IMR-90 (cell line): ENCODE results near the gene B3GALT6. TPM values are rescaled to one million over a fixed set of nuclear protein-coding genes. Genes with fewer than 3 reads are reported as not detected.

Experiments
- ATAC-seq: fragments of 200-7000 bp; cut with Tn5 transposase; 2 replicates; pipeline ENCODE4 v1.9.1; 2020; ENCODE audit warnings: low read depth, mild to moderate bottlenecking, moderate library complexity
- BruUV-seq: library from RNA; stranded (reverse); fragments of 400-500 nt; replicated peaks from 2 replicates; lab custom pipeline; 2021; lab: Mats Ljungman, UMichigan
- CTCF ChIA-PET: fragments of 300-600 bp; formaldehyde crosslinking; extraction: SDS; loops from one replicate; lab custom pipeline; 2021; ENCODE audit warnings: antibody characterized with exemption; lab: Yijun Ruan, JAX
- POLR2A ChIA-PET: fragments of 300-600 bp; sonication (Branson Sonifier 250); formaldehyde crosslinking; loops from one replicate; lab custom pipeline; 2022; ENCODE audit warnings: antibody characterized with exemption; ENCODE audit not compliant: unreplicated experiment; lab: Charles Lee
- DNase-seq: peaks from one replicate; pipeline ENCODE4 v3.0.0; 2013
- H2AFZ ChIP-seq: replicated peaks from 2 replicates; pipeline ENCODE3; 2013; ENCODE audit warnings: low read length, mild to moderate bottlenecking; ENCODE audit not compliant: poor library complexity
- H2AK5ac ChIP-seq: 2 replicates; pipeline ENCODE4 v1.6.1; 2013; ENCODE audit warnings: low read depth, low read length, inconsistent platforms
- H2AK9ac ChIP-seq: replicated peaks from 2 replicates; pipeline ENCODE3; 2013; ENCODE audit warnings: mild to moderate bottlenecking, low read depth, low read length, moderate library complexity; ENCODE audit not compliant: poor library complexity
- H2BK120ac ChIP-seq: 2 replicates; pipeline ENCODE4 v1.6.1; 2013; ENCODE audit warnings: low read depth, low read length, inconsistent platforms
- H2BK15ac ChIP-seq: 3 replicates; pipeline ENCODE4 v1.6.1; 2013; ENCODE audit warnings: low read depth, low read length, inconsistent platforms
- H2BK20ac ChIP-seq: 2 replicates; pipeline ENCODE4 v1.6.1; 2013; ENCODE audit warnings: low read depth, mild to moderate bottlenecking, inconsistent platforms, low read length, moderate library complexity
- H2BK5ac ChIP-seq: 2 replicates; pipeline ENCODE4 v1.6.1; 2013; ENCODE audit warnings: mild to moderate bottlenecking, low read depth, low read length, inconsistent platforms; ENCODE audit not compliant: poor library complexity, severe bottlenecking
- H3K14ac ChIP-seq: replicated peaks from 2 replicates; pipeline ENCODE4 v1.6.1; 2013; ENCODE audit warnings: low read depth, low read length, inconsistent platforms
- H3K18ac ChIP-seq: 2 replicates; pipeline ENCODE4 v1.6.1; 2013; ENCODE audit warnings: low read depth, low read length, control low read depth
- H3K23ac ChIP-seq: 2 replicates; pipeline ENCODE4 v1.6.1; 2013; ENCODE audit warnings: low read depth, low read length, inconsistent platforms
- H3K27ac ChIP-seq: 2 replicates; pipeline ENCODE4 v1.5.1; 2013; ENCODE audit warnings: mild to moderate bottlenecking, control low read depth, low read length; ENCODE audit not compliant: insufficient read depth
- H3K27me3 ChIP-seq: 2 replicates; pipeline ENCODE4 v1.6.1; 2013; ENCODE audit warnings: low read length; ENCODE audit not compliant: control insufficient read depth, insufficient read depth
- H3K36me3 ChIP-seq: 2 replicates; pipeline ENCODE4 v1.6.1; 2013; ENCODE audit warnings: low read length, mixed read lengths; ENCODE audit not compliant: control insufficient read depth, insufficient read depth
- H3K4ac ChIP-seq: 2 replicates; pipeline ENCODE4 v1.6.1; 2013; ENCODE audit warnings: low read depth, low read length, inconsistent platforms
- H3K4me1 ChIP-seq: 2 replicates; pipeline ENCODE4 v1.6.1; 2013; ENCODE audit warnings: low read length, mixed read lengths; ENCODE audit not compliant: control insufficient read depth, insufficient read depth
- H3K4me2 ChIP-seq: 2 replicates; pipeline ENCODE4 v1.6.1; 2013; ENCODE audit warnings: low read depth, mild to moderate bottlenecking, control low read depth, low read length, moderate library complexity
- H3K4me3 ChIP-seq: 2 replicates; pipeline ENCODE4 v1.5.1; 2013; ENCODE audit warnings: low read depth, mild to moderate bottlenecking, control low read depth, low read length, moderate library complexity; ENCODE audit not compliant: insufficient read depth
- H3K56ac ChIP-seq: 2 replicates; pipeline ENCODE4 v1.6.1; 2013; ENCODE audit warnings: low read length, inconsistent platforms; ENCODE audit not compliant: insufficient read depth; ENCODE audit errors: extremely low read depth
- H3K79me1 ChIP-seq, 2 experiments: 2 replicates each; pipeline ENCODE4 v1.6.1; 2013; ENCODE audit warnings: low read length in 2 of 2, inconsistent platforms in 1 of 2, low read depth in 1 of 2
- H3K9ac ChIP-seq: 2 replicates; pipeline ENCODE4 v1.6.1; 2013; ENCODE audit warnings: low read depth, low read length, control low read depth
- H3K9me1 ChIP-seq: 2 replicates; pipeline ENCODE4 v1.6.1; 2013; ENCODE audit warnings: low read length, inconsistent platforms; ENCODE audit not compliant: insufficient read depth
- H3K9me3 ChIP-seq: 2 replicates; pipeline ENCODE4 v1.6.1; 2013; ENCODE audit warnings: low read length; ENCODE audit not compliant: control insufficient read depth, insufficient read depth
- H4K20me1 ChIP-seq: 2 replicates; pipeline ENCODE4 v1.6.1; 2013; ENCODE audit warnings: low read length, inconsistent platforms; ENCODE audit not compliant: insufficient read depth
- H4K5ac ChIP-seq: 2 replicates; pipeline ENCODE4 v1.6.1; 2013; ENCODE audit warnings: mild to moderate bottlenecking, low read depth, low read length, control low read depth
- H4K8ac ChIP-seq, 2 experiments: 2 replicates each; pipeline ENCODE4 v1.6.1; 2013; ENCODE audit warnings: low read depth in 2 of 2, low read length in 2 of 2, control low read depth in 1 of 2, inconsistent platforms in 1 of 2
- H4K91ac ChIP-seq: 2 replicates; pipeline ENCODE4 v1.6.1; 2013; ENCODE audit warnings: low read depth, low read length, inconsistent platforms; ENCODE audit not compliant: insufficient read depth
- CHD1 ChIP-seq: IDR thresholded peaks from 2 replicates; pipeline ENCODE4 v1.6.1; 2012; ENCODE audit warnings: low read depth, low read length, improper control_type of control experiment
- ELK1 ChIP-seq: fragments of 150-350 bp; IDR thresholded peaks from 2 replicates; pipeline ENCODE4 v1.6.1; 2016; ENCODE audit warnings: low read depth, mild to moderate bottlenecking, low read length, moderate library complexity, borderline replicate concordance
- MAFK ChIP-seq: IDR thresholded peaks from 2 replicates; pipeline ENCODE4 v1.6.1; 2012; ENCODE audit warnings: low read depth, low read length, improper control_type of control experiment
- MXI1 ChIP-seq: IDR thresholded peaks from 2 replicates; pipeline ENCODE4 v1.6.1; 2012; ENCODE audit warnings: low read depth, mild to moderate bottlenecking, low read length, moderate library complexity, borderline replicate concordance
- WGBS, 2 experiments: methylation state at CpG; one replicate each; pipeline versions ENCODE4 v1.1.5 to v1.1.7; 2013; ENCODE audit warnings: missing lambda C conversion rate in 2 of 2; ENCODE audit not compliant: insufficient read length in 1 of 2; ENCODE audit errors: extremely low coverage in 2 of 2; 5-methylcytosine and 5-hydroxymethylcytosine counted together
- dilution Hi-C: fragments of 300-500 bp; cut with HindIII; formaldehyde crosslinking; loops from one replicate; pipeline ENCODE4 v1.14.3; 2018; ENCODE audit warnings: low sequenced_read_pairs; ENCODE audit not compliant: unreplicated experiment
- in situ Hi-C: fragments of 300-500 bp; cut with MboI; formaldehyde crosslinking; loops from 3 replicates; pipeline ENCODE4 v1.14.3; 2019; ENCODE audit warnings: low sequenced_read_pairs, inconsistent platforms, mixed read lengths
- intact Hi-C: fragments of 100-400 bp; cut with micrococcal nuclease; formaldehyde crosslinking; loops from 2 replicates; pipeline ENCODE4 v1.10.0; 2022
- polyA plus RNA-seq, 3 experiments: library from polyadenylated mRNA; depleted of rRNA; stranded (reverse); fragments of >200 nt; gene quantifications; 2 replicates each; pipeline ENCODE4 v1.2.3, GENCODE V29; 2012; ENCODE audit warnings: low replicate concordance in 1 of 3
- total RNA-seq: library from RNA; depleted of rRNA; stranded (reverse); fragments of >200 nt; gene quantifications from 2 replicates; pipeline ENCODE4 v1.2.3, GENCODE V29; 2012

Gene B3GALT6
- total and polyA plus RNA-seq, 2 of the 4 experiments (the other 2 are of a cell fraction): 12.2 to 23.0 TPM

DNA sequence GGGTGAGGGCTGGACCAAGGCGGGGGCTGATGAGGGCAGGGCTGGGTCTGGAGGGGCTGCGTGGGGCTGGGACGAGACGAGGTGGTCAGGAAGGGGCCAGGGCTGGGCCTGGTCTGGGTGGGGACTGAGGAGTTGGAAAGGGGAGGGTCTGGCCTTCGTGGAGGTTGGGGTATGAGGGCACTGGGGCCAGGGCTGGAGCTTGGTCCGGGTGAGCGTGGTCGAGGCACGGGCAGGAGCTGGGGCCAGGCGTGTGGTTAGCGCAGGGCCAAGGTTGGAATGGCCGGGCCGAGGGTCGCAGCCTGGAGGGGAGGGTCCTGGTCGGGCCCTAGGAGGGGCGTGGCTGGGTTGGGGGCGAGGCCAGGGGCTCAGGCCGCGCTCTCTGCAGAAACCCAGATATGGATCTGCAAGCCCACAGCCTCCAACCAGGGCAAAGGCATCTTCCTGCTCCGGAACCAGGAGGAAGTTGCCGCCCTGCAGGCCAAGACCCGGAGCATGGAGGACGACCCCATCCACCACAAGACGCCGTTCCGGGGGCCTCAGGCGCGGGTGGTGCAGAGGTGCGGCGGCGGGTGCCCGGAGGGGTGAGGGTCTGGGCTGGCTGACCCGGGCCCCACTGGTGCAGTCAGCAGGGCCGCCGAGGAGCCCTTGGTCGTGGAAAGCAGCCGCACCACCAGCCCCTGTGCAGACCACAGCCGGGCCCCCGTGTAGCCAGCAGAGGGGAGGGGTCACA is 49.4 kb upstream of the B3GALT6 start:
- no peak overlapping the region for H4K8ac ChIP-seq
- in situ Hi-C loops: no loop called here
- TF ChIP-seq CHD1 (no peak), ELK1 (no peak), MAFK (no peak), MXI1 (no peak)
- CTCF ChIA-PET: no interaction called here
- H3K4me3 ChIP-seq: no peak overlapping the region
- H3K4me2 ChIP-seq: no peak overlapping the region
- H2BK120ac ChIP-seq: no peak overlapping the region
- no peak overlapping the region for H3K14ac ChIP-seq
- no peak overlapping the region for H3K4ac ChIP-seq
- H3K27me3 ChIP-seq: peaks cover 7% of the 10 kb centered on the region; the same call in 1 of the 2 replicates
- dilution Hi-C loops: no loop called here
- BruUV-seq: no TSS peak
- no peak for DNase-seq
- H3K9me3 ChIP-seq: no peaks in the 10 kb centered on the region
- H3K23ac ChIP-seq: no peak overlapping the region
- H3K18ac ChIP-seq: no peak overlapping the region
- 80% methylated on average over 20 of the region's 39 CpGs; no CpG with 5 or more reads in 1 of the 2 experiments for WGBS, 2 experiments
- POLR2A ChIA-PET: no interaction called here
- no peaks in the 10 kb centered on the region for H3K79me1 ChIP-seq
- H4K91ac ChIP-seq: no peak overlapping the region
- no peak overlapping the region for H4K5ac ChIP-seq
- no peak for ATAC-seq
- H3K27ac ChIP-seq: no peak overlapping the region
- H2BK15ac ChIP-seq: no peak overlapping the region
- H3K56ac ChIP-seq: no peak overlapping the region
- no peaks in the 10 kb centered on the region for H4K20me1 ChIP-seq
- no peak overlapping the region for H2AK5ac ChIP-seq
- no peaks in the 10 kb centered on the region for H3K9me1 ChIP-seq
- H2AFZ ChIP-seq: no peak overlapping the region
- H3K4me1 ChIP-seq: no peaks in the 10 kb centered on the region
- H3K9ac ChIP-seq: no peak overlapping the region
- no peak overlapping the region for H2BK20ac ChIP-seq
- intact Hi-C loops: no loop called here
- no peak overlapping the region for H2AK9ac ChIP-seq
- H2BK5ac ChIP-seq: no peak overlapping the region
- H3K36me3 ChIP-seq: no peaks in the 10 kb centered on the region
